HG03159 (cell line): ENCODE results near the gene BRWD1.
A peak's percentile ranks its signal among the peaks of the same experiment; 100 is the strongest.

ENCODE experiments used
- ATAC-seq: cut with Tn5 transposase; IDR thresholded peaks from one replicate; pipeline ENCODE4 v1.9.1; 2021; ENCODE audit warnings: mild to moderate bottlenecking, moderate library complexity; ENCODE audit not compliant: unreplicated experiment

Gene BRWD1

GRCh38 chr21:39330001-39330400, 16.6 kb upstream of the BRWD1 start:
- no peak for ATAC-seq

DNA sequence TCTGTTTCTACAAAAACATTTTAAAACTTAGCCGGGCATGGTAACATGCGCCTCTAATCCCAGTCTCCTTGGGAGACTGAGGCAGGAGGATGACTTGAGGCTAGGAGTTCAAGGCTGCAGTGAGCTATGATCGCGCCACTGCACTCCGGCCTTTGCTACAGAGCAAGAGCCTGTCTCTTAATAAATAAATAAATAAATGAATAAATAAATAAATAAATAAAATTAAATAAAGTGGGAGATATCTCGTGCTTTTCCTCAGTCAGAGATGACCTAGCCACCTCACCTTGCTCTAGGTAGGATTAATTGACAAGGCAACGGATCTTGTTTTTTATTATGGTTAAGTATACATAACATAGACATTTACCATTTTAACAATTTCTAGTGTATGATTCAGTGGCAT, 14.3 kb upstream of the BRWD1 start:
- no peak for ATAC-seq

DNA sequence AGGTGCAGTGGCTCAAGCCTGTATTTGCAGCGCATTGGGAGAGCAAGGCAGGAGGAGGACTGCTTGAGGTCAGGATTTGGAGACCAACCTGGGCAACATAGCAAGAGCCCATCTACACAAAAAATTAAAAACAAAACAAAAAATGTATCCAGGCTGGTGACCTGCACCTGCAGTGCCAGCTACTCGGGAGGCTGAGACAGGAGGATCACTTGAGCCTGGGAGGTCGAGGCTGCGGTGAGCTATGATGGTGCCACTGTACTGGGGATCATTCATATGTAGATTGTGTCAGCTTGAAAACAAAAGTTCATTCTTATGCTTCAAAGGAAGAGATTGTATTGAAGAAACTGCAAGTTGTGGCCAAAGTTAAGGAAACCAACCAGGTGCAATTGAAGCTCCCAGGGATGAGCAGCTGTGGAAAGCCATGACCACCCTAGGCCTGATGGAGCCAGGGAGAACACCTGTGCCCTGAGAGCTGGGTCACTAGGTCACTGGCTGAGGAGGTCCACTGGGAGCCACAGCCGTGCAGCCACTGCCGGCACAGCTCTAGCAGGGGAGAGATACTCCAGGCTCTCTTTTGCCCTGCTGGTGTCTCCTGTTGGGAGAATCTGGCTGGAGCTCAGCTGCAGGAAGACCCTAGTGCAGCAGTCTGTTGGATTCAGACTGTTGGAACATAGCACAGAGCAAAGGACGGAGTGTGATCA, 13.3 kb upstream of the BRWD1 start:
- ATAC-seq = no peak

GRCh38 chr21:39325458-39325857, 12.0 kb upstream of the BRWD1 start:
- ATAC-seq = no peak

DNA sequence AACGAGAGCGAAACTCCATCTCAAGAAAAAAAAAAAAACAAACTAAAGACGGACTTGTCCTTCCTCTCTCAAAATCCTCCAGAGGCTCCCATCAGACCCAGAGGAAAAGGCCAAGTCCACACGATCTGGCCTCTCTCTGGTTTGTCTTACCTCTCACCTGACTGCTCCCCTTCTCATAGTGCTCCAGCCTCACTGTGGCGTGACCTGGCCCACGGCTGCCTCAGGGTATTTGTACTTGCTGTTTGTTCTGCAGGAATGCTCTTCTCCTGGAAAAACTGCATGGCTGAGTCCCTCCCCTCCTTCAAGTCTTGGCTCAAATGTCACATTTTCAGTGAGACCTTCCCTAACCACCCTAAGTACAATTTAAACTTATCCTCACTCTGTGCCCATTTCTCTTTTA, 8.0 kb upstream of the BRWD1 start:
- ATAC-seq = no peak

- no peak for ATAC-seq
These were observed 6.4 kb upstream of the BRWD1 start for GRCh38 chr21:39319814-39320332.

GRCh38 chr21:39319251-39319756, 5.9 kb upstream of the BRWD1 start:
- ATAC-seq = no peak

DNA sequence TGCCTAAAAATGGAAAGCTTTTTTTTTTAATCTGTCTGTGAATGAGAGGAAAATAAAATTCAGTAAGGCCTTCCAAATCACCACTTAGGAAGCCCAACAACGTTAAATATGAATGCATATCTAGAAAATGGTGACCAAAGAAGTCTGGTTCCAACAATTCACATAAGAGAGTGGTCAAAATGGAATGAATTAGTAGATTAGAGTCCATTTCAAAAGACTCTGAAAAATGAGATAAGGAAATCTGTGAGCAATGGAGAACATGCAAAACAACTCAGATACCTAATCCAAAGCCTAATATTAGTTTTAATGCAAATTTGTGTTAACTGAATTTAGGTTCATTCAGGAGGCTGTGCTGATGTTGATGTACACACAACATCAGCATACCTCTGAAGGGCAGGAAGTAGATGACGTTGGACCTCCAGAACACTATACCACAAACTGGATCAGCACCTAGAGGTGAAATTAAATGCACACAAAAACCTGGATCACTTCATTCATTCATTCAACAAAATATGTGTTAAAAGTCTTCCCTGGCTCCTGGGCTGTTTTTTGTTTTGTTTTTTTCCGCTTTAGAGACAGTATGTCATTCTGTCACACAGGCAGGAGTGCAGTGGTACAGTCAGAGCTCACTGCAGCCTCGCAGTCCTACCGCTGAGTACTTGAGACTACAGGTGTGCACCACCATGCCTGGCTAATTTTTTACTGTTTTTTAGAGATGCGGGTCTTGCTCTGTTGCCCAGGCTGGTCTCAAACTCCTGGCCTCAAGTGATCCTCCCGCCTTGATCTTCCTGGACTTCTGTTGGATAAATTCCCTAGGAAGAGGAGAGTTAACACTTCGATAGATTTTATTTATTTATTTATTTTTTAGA, 4.9 kb upstream of the BRWD1 start:
- ATAC-seq = no peak

GRCh38 chr21:39317134-39318090, 4.0 kb upstream of the BRWD1 start:
- no peak for ATAC-seq

GRCh38 chr21:39316729-39317128, 3.3 kb upstream of the BRWD1 start:
- ATAC-seq = no peak

- ATAC-seq = no peak
These were observed 2.4 kb upstream of the BRWD1 start for GRCh38 chr21:39315603-39316445.

GRCh38 chr21:39314143-39315027, 953 bp upstream of the BRWD1 start:
- peak; percentile 14 for ATAC-seq

GRCh38 chr21:39313042-39313570, 326 bp downstream of the BRWD1 start:
- ATAC-seq = peak; percentile 16

GRCh38 chr21:39312112-39313041, 1.1 kb downstream of the BRWD1 start:
- peak; percentile 64 for ATAC-seq

GRCh38 chr21:39311164-39311563, 2.3 kb downstream of the BRWD1 start:
- no peak for ATAC-seq

- ATAC-seq = no peak
These were observed 6.0 kb downstream of the BRWD1 start for GRCh38 chr21:39307466-39307865.

- ATAC-seq = no peak
These were observed 12.8 kb downstream of the BRWD1 start for GRCh38 chr21:39300587-39300986.
